ENCODE measurements around the gene KIAA0513.

The KIAA0513 gene

GRCh38 chr16:85141491-85142128 lies 114.0 kb downstream of the KIAA0513 start:
- H3K4me3 ChIP-seq (ENCODE audit: low read length, poor library complexity, severe bottlenecking): no peak overlapping the region
- no peaks in the 10 kb centered on the region for H3K9me3 ChIP-seq (ENCODE audit: insufficient read depth, low read depth, low read length)
- H3K4me2 ChIP-seq (ENCODE audit: low read depth, low read length, poor library complexity, severe bottlenecking): no peak overlapping the region
- H3K4me1 ChIP-seq (ENCODE audit: insufficient read depth, low read length, poor library complexity, severe bottlenecking): no peaks in the 10 kb centered on the region
- no peak overlapping the region for H3K9ac ChIP-seq (ENCODE audit: low read depth, low read length, poor library complexity, severe bottlenecking)
- H3K27me3 ChIP-seq (ENCODE audit: insufficient read depth, low read length, poor library complexity, severe bottlenecking): no peaks in the 10 kb centered on the region
- H3K79me2 ChIP-seq (ENCODE audit: insufficient read depth, low read length): no peaks in the 10 kb centered on the region
- no peak for TF ChIP-seq CTCF (conservative IDR thresholded peaks at IDR 0.05; ENCODE audit: low read length)
- no peak for TF ChIP-seq EZH2phosphoT487 (IDR thresholded peaks at IDR 0.05; ENCODE audit: borderline replicate concordance)
- no peaks in the 10 kb centered on the region for H3K36me3 ChIP-seq (ENCODE audit: insufficient read depth, low read length)
- H4K20me1 ChIP-seq (ENCODE audit: insufficient read depth, low read length, poor library complexity, severe bottlenecking): no peaks in the 10 kb centered on the region
- no peak overlapping the region for H2AFZ ChIP-seq (ENCODE audit: low read length)
- no peaks in the 10 kb centered on the region for H3F3A ChIP-seq (ENCODE audit: low read depth)
- no peaks in the 10 kb centered on the region for H3K9me2 ChIP-seq (replicated peaks; ENCODE audit: low read depth, low read length)

GRCh38 chr16:85142129-85142513 lies 114.5 kb downstream of the KIAA0513 start:
- Histone ChIP-seq H3K4me2 (ENCODE audit: low read depth, low read length, poor library complexity, severe bottlenecking) (no peak overlapping the region), H2AFZ (ENCODE audit: low read length) (no peak overlapping the region), H4K20me1 (ENCODE audit: insufficient read depth, low read length, poor library complexity, severe bottlenecking) (no peaks in the 10 kb centered on the region), H3K4me3 (ENCODE audit: low read length, poor library complexity, severe bottlenecking) (no peak overlapping the region), H3K79me2 (ENCODE audit: insufficient read depth, low read length) (no peaks in the 10 kb centered on the region), H3K36me3 (ENCODE audit: insufficient read depth, low read length) (no peaks in the 10 kb centered on the region), H3K9me2 (replicated peaks; ENCODE audit: low read depth, low read length) (no peaks in the 10 kb centered on the region), H3K9me3 (ENCODE audit: insufficient read depth, low read depth, low read length) (no peaks in the 10 kb centered on the region), H3K4me1 (ENCODE audit: insufficient read depth, low read length, poor library complexity, severe bottlenecking) (no peaks in the 10 kb centered on the region), H3K27me3 (ENCODE audit: insufficient read depth, low read length, poor library complexity, severe bottlenecking) (no peaks in the 10 kb centered on the region), H3K9ac (ENCODE audit: low read depth, low read length, poor library complexity, severe bottlenecking) (no peak overlapping the region), H3F3A (ENCODE audit: low read depth) (no peaks in the 10 kb centered on the region)
- TF ChIP-seq EZH2phosphoT487 (IDR thresholded peaks at IDR 0.05; ENCODE audit: borderline replicate concordance) (no peak), CTCF (conservative IDR thresholded peaks at IDR 0.05; ENCODE audit: low read length) (no peak)

- Histone ChIP-seq H3F3A (ENCODE audit: low read depth) (no peaks in the 10 kb centered on the region), H3K4me3 (ENCODE audit: low read length, poor library complexity, severe bottlenecking) (no peak overlapping the region), H3K9me3 (ENCODE audit: insufficient read depth, low read depth, low read length) (no peaks in the 10 kb centered on the region), H4K20me1 (ENCODE audit: insufficient read depth, low read length, poor library complexity, severe bottlenecking) (no peaks in the 10 kb centered on the region), H3K4me2 (ENCODE audit: low read depth, low read length, poor library complexity, severe bottlenecking) (no peak overlapping the region), H3K36me3 (ENCODE audit: insufficient read depth, low read length) (no peaks in the 10 kb centered on the region), H3K9ac (ENCODE audit: low read depth, low read length, poor library complexity, severe bottlenecking) (no peak overlapping the region), H3K27me3 (ENCODE audit: insufficient read depth, low read length, poor library complexity, severe bottlenecking) (no peaks in the 10 kb centered on the region), H3K79me2 (ENCODE audit: insufficient read depth, low read length) (no peaks in the 10 kb centered on the region), H3K9me2 (replicated peaks; ENCODE audit: low read depth, low read length) (no peaks in the 10 kb centered on the region), H3K4me1 (ENCODE audit: insufficient read depth, low read length, poor library complexity, severe bottlenecking) (no peaks in the 10 kb centered on the region), H2AFZ (ENCODE audit: low read length) (no peak overlapping the region)
- no peak for TF ChIP-seq CTCF (conservative IDR thresholded peaks at IDR 0.05; ENCODE audit: low read length)
- no peak for TF ChIP-seq EZH2phosphoT487 (IDR thresholded peaks at IDR 0.05; ENCODE audit: borderline replicate concordance)
These were observed 115.2 kb downstream of the KIAA0513 start for GRCh38 chr16:85142771-85143211.
